K562 (cell line): ENCODE results near the gene MED22. TPM values are rescaled to one million over a fixed set of nuclear protein-coding genes. Genes with fewer than 3 reads are reported as not detected.

Experiments used
- CBX1 ChIP-seq: sonication (generic); IDR thresholded peaks from 2 replicates; pipeline ENCODE4 v1.6.1; 2016; ENCODE audit warnings: antibody characterized with exemption, low read depth, mild to moderate bottlenecking
- CCAR2 ChIP-seq: fragments of 200-400 bp; formaldehyde crosslinking; IDR thresholded peaks from 2 replicates; pipeline ENCODE4 v1.6.1; 2017; ENCODE audit warnings: mild to moderate bottlenecking, low read depth, low read length
- ELF2 ChIP-seq: fragments of 250-450 bp; sonication (Bioruptor Pico); IDR thresholded peaks from 2 replicates; pipeline ENCODE4 v1.5.0; 2021; ENCODE audit warnings: mild to moderate bottlenecking
- JUN ChIP-seq, 2 experiments: sonication (generic) in 1 of 2; formaldehyde crosslinking in 1 of 2; IDR thresholded peaks; 2 replicates each; pipeline versions ENCODE4 v1.6.1 to v1.8.0; 2012 to 2022; ENCODE audit warnings: borderline replicate concordance in 2 of 2, mild to moderate bottlenecking in 2 of 2, improper control_type of control experiment in 1 of 2, low read depth in 1 of 2, low read length in 1 of 2, missing genetic modification reagents in 1 of 2
- ZNF584 ChIP-seq: fragments of 200-800 bp; sonication (Bioruptor generic); IDR thresholded peaks from 2 replicates; pipeline ENCODE4 v1.6.1; 2016; ENCODE audit warnings: low read depth, mild to moderate bottlenecking, missing genetic modification characterization, missing compliant biosample characterization
- polyA plus RNA-seq, 8 experiments: library from polyadenylated mRNA; depleted of rRNA in 4 of 8; stranded (reverse) in 5 of 8; unstranded in 3 of 8; fragments of >200 nt; fragmentation: Nextera tagmentation in 2 of 8; fragmentation: Illumina TruSeq in 1 of 8; extraction: Ambion mirVana in 2 of 8; extraction: Trizol in 1 of 8; gene quantifications; 2 replicates each; pipeline versions ENCODE4 v1.2.1 to v1.2.3, GENCODE V29; 2011 to 2014; ENCODE audit warnings: inconsistent platforms in 1 of 8, missing spikeins in 1 of 8
- total RNA-seq, 7 experiments: library from RNA; depleted of rRNA in 6 of 7; stranded (reverse); fragments of >200 nt in 6 of 7; fragmentation: Illumina TruSeq in 2 of 7; extraction: Trizol in 2 of 7; gene quantifications; 2 replicates each; pipeline versions ENCODE4 v1.2.1 to v1.2.3, GENCODE V29; 2011 to 2021; ENCODE audit warnings: low replicate concordance in 1 of 7
- TF ChIP-seq, protein P1 (sequence below): IDR thresholded peaks from 2 replicates; pipeline ENCODE4 v1.6.1; 2011; ENCODE audit warnings: borderline replicate concordance, low read depth, mild to moderate bottlenecking, moderate library complexity, low read length; ENCODE audit not compliant: insufficient read depth, poor library complexity, severe bottlenecking
- TF ChIP-seq, protein P2 (sequence below), 2 experiments: fragments of 450-650 bp in 1 of 2; sonication (generic) in 1 of 2; formaldehyde crosslinking in 1 of 2; IDR thresholded peaks; 2 replicates each; pipeline versions ENCODE4 v1.7.1 to v1.9.0; 2016 to 2022; ENCODE audit warnings: inconsistent platforms in 1 of 2, mild to moderate bottlenecking in 1 of 2, missing genetic modification reagents in 1 of 2
- TF ChIP-seq, protein P3 (sequence below): sonication (generic); formaldehyde crosslinking; IDR thresholded peaks from 2 replicates; pipeline ENCODE4 v1.8.0; 2022; ENCODE audit warnings: mild to moderate bottlenecking, missing genetic modification reagents

The MED22 gene
- total and polyA plus RNA-seq, 9 of the 15 experiments (the other 6 are each of a cell fraction or from before 2014, with no cell fraction given): 0.73 to 35.6 (median 22.3) TPM

DNA sequence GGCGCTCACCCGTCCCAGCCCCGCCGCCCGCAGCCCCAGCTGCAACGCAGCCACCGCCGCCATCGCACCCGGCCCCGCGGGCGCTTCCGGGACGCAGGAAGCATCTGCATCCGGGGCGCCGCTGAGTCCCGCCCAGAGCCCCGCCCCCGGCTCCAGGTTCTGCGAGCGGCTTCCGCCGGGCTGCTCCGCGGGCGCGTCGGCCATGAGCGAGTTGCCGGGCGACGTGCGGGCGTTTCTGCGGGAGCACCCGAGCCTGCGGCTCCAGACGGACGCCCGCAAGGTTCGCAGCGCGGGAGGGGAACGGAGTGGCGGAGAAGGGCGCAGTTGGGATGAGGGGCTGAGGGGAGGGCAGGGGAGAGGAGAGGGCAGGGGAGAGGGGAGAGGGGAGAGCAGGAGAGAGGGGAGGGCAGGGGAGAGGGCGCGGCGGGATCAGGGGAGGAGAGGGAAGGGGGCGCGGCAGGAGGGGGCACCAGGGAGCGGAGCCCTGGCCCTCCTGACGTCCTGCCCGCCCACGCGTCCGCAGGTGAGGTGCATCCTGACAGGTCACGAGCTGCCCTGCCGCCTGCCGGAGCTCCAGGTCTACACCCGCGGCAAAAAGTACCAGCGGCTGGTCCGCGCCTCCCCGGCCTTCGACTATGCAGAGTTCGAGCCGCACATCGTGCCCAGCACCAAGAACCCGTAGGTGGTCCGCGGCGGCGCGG is 8.6 kb upstream of the MED22 start, which contains the start of the genes SURF1 and SURF2 (continued):
- TF ChIP-seq, protein P1, sequence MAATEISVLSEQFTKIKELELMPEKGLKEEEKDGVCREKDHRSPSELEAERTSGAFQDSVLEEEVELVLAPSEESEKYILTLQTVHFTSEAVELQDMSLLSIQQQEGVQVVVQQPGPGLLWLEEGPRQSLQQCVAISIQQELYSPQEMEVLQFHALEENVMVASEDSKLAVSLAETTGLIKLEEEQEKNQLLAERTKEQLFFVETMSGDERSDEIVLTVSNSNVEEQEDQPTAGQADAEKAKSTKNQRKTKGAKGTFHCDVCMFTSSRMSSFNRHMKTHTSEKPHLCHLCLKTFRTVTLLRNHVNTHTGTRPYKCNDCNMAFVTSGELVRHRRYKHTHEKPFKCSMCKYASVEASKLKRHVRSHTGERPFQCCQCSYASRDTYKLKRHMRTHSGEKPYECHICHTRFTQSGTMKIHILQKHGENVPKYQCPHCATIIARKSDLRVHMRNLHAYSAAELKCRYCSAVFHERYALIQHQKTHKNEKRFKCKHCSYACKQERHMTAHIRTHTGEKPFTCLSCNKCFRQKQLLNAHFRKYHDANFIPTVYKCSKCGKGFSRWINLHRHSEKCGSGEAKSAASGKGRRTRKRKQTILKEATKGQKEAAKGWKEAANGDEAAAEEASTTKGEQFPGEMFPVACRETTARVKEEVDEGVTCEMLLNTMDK: peak; percentile 96
- no peak for TF ChIP-seq JUN (IDR thresholded peaks at IDR 0.05; ENCODE audit: borderline replicate concordance, low read depth, low read length)
- no peak for TF ChIP-seq JUN (CRISPR knock-in tag; IDR thresholded peaks at IDR 0.05; ENCODE audit: borderline replicate concordance)
- no peak for TF ChIP-seq ZNF584 (CRISPR knock-in tag)
- peak; percentile 75; the same call in 1 of the 2 replicates for TF ChIP-seq ELF2 (CRISPR knock-in tag)
- TF ChIP-seq CCAR2: no peak
- TF ChIP-seq, protein P2, sequence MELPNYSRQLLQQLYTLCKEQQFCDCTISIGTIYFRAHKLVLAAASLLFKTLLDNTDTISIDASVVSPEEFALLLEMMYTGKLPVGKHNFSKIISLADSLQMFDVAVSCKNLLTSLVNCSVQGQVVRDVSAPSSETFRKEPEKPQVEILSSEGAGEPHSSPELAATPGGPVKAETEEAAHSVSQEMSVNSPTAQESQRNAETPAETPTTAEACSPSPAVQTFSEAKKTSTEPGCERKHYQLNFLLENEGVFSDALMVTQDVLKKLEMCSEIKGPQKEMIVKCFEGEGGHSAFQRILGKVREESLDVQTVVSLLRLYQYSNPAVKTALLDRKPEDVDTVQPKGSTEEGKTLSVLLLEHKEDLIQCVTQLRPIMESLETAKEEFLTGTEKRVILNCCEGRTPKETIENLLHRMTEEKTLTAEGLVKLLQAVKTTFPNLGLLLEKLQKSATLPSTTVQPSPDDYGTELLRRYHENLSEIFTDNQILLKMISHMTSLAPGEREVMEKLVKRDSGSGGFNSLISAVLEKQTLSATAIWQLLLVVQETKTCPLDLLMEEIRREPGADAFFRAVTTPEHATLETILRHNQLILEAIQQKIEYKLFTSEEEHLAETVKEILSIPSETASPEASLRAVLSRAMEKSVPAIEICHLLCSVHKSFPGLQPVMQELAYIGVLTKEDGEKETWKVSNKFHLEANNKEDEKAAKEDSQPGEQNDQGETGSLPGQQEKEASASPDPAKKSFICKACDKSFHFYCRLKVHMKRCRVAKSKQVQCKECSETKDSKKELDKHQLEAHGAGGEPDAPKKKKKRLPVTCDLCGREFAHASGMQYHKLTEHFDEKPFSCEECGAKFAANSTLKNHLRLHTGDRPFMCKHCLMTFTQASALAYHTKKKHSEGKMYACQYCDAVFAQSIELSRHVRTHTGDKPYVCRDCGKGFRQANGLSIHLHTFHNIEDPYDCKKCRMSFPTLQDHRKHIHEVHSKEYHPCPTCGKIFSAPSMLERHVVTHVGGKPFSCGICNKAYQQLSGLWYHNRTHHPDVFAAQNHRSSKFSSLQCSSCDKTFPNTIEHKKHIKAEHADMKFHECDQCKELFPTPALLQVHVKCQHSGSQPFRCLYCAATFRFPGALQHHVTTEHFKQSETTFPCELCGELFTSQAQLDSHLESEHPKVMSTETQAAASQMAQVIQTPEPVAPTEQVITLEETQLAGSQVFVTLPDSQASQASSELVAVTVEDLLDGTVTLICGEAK (IDR thresholded peaks at IDR 0.05): peak; percentile 90
- TF ChIP-seq, protein P2 (CRISPR knock-in tag; IDR thresholded peaks at IDR 0.05): no peak
- TF ChIP-seq, protein P3, sequence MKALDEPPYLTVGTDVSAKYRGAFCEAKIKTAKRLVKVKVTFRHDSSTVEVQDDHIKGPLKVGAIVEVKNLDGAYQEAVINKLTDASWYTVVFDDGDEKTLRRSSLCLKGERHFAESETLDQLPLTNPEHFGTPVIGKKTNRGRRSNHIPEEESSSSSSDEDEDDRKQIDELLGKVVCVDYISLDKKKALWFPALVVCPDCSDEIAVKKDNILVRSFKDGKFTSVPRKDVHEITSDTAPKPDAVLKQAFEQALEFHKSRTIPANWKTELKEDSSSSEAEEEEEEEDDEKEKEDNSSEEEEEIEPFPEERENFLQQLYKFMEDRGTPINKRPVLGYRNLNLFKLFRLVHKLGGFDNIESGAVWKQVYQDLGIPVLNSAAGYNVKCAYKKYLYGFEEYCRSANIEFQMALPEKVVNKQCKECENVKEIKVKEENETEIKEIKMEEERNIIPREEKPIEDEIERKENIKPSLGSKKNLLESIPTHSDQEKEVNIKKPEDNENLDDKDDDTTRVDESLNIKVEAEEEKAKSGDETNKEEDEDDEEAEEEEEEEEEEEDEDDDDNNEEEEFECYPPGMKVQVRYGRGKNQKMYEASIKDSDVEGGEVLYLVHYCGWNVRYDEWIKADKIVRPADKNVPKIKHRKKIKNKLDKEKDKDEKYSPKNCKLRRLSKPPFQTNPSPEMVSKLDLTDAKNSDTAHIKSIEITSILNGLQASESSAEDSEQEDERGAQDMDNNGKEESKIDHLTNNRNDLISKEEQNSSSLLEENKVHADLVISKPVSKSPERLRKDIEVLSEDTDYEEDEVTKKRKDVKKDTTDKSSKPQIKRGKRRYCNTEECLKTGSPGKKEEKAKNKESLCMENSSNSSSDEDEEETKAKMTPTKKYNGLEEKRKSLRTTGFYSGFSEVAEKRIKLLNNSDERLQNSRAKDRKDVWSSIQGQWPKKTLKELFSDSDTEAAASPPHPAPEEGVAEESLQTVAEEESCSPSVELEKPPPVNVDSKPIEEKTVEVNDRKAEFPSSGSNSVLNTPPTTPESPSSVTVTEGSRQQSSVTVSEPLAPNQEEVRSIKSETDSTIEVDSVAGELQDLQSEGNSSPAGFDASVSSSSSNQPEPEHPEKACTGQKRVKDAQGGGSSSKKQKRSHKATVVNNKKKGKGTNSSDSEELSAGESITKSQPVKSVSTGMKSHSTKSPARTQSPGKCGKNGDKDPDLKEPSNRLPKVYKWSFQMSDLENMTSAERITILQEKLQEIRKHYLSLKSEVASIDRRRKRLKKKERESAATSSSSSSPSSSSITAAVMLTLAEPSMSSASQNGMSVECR (CRISPR knock-in tag): peak; percentile 82; the same call in 1 of the 2 replicates
- no peak for TF ChIP-seq CBX1
